Measurements from ENCODE around the gene THAP4. TPM values are rescaled to one million over a fixed set of nuclear protein-coding genes. Genes with fewer than 3 reads are reported as not detected.
"Not testable (repeated sequence)": the region's sequence is repeated elsewhere in the genome, so short reads cannot be mapped to it uniquely, and the experiment has no call there.

THAP4 gene
- polyA plus RNA-seq, 4 donors: 35.4 to 101 (median 71.5) TPM

- Histone ChIP-seq H3K27me3 (ENCODE audit: control insufficient read depth in 3 of 3, insufficient read depth in 3 of 3, low read length in 3 of 3) (no peaks in the 10 kb centered on the region), H3K4me3 (ENCODE audit: low read depth in 1 of 3, low read length in 3 of 3) (no peak overlapping the region), H3K4me1 (ENCODE audit: control insufficient read depth in 3 of 3, insufficient read depth in 2 of 3, low read depth in 1 of 3, low read length in 2 of 3) (no peaks in the 10 kb centered on the region), H3K27ac (ENCODE audit: low read depth in 1 of 3, low read length in 2 of 3) (no peak overlapping the region), H3K9me3 (ENCODE audit: control insufficient read depth in 2 of 2, insufficient read depth in 1 of 2, low read depth in 1 of 2, low read length in 1 of 2) (peaks cover 0 to 3% of the 10 kb centered on the region in 2 donors), H3K36me3 (ENCODE audit: control insufficient read depth in 3 of 3, insufficient read depth in 2 of 3, low read depth in 1 of 3, low read length in 3 of 3) (peaks cover 10 to 71% (median 16%) of the 10 kb centered on the region in 3 donors)
- DNase-seq (no peak), FAIRE-seq (no peak)
- 94 to 97% (median 94%) methylated on average over 16 of the region's 16 CpGs for WGBS, 3 donors
These were observed 43.7 kb downstream of the THAP4 start for GRCh38 chr2:241593271-241593670.

GRCh38 chr2:241592126-241592845, 44.7 kb downstream of the THAP4 start:
- no peak overlapping the region for H3K27ac ChIP-seq (ENCODE audit: low read depth in 1 of 3, low read length in 2 of 3)
- H3K27me3 ChIP-seq (ENCODE audit: control insufficient read depth in 3 of 3, insufficient read depth in 3 of 3, low read length in 3 of 3): no peaks in the 10 kb centered on the region
- H3K9me3 ChIP-seq (ENCODE audit: control insufficient read depth in 2 of 2, insufficient read depth in 1 of 2, low read depth in 1 of 2, low read length in 1 of 2): peaks cover under 1 to 8% of the 10 kb centered on the region in 2 donors
- peaks cover 10 to 67% (median 13%) of the 10 kb centered on the region in 3 donors for H3K36me3 ChIP-seq (ENCODE audit: control insufficient read depth in 3 of 3, insufficient read depth in 2 of 3, low read depth in 1 of 3, low read length in 3 of 3)
- H3K4me3 ChIP-seq (ENCODE audit: low read depth in 1 of 3, low read length in 3 of 3): no peak overlapping the region
- WGBS, 3 donors: 92 to 96% (median 94%) methylated on average over 18 of the region's 18 CpGs
- FAIRE-seq (no peak), DNase-seq (no peak)
- H3K4me1 ChIP-seq (ENCODE audit: control insufficient read depth in 3 of 3, insufficient read depth in 2 of 3, low read depth in 1 of 3, low read length in 2 of 3): no peaks in the 10 kb centered on the region

DNA sequence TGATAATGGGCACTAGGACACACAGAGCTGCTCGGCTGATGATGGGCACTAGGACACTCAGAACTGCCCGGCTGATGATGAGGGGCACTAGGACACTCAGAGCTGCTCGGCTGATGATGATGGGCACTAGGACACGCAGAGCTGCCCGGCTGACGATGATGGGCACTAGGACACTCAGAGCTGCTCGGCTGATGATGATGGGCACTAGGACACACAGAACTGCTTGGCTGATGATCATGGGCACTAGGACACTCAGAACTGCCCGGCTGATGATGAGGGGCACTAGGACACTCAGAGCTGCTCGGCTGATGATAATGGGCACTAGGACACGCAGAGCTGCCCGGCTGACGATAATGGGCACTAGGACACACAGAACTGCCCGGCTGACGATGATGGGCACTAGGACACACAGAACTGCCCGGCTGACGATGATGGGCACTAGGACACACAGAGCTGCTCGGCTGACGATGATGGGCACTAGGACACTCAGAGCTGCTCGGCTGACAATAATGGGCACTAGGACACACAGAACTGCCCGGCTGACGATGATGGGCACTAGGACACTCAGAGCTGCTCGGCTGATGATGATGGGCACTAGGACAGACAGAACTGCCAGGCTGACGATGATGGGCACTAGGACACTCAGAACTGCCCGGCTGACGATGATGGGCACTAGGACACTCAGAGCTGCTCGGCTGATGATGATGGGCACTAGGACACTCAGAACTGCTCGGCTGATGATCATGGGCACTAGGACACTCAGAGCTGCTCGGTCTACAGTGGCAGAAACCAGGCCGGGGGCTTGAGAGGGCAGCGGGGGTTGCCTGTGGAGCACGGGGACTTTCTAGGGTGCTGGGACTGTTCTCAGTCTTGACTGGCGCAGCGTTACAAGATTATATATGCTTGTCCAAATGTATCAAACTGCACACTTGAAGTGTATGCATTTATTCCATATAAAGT, 46.2 kb downstream of the THAP4 start:
- DNase-seq, FAIRE-seq: not testable (repeated sequence)
- 89 to 90% (median 90%) methylated on average over 33 of the region's 33 CpGs for WGBS, 3 donors

GRCh38 chr2:241589863-241590262, 47.1 kb downstream of the THAP4 start:
- not testable (repeated sequence) for FAIRE-seq; H3K27me3 ChIP-seq (ENCODE audit: control insufficient read depth in 3 of 3, insufficient read depth in 3 of 3, low read length in 3 of 3); H3K4me1 ChIP-seq (ENCODE audit: control insufficient read depth in 3 of 3, insufficient read depth in 2 of 3, low read depth in 1 of 3, low read length in 2 of 3); H3K4me3 ChIP-seq (ENCODE audit: low read depth in 1 of 3, low read length in 3 of 3); DNase-seq; H3K27ac ChIP-seq (ENCODE audit: low read depth in 1 of 3, low read length in 2 of 3)
- peaks cover 8 to 64% (median 25%) of the 10 kb centered on the region in 3 donors for H3K36me3 ChIP-seq (ENCODE audit: control insufficient read depth in 3 of 3, insufficient read depth in 2 of 3, low read depth in 1 of 3, low read length in 3 of 3)
- H3K9me3 ChIP-seq (ENCODE audit: control insufficient read depth in 2 of 2, insufficient read depth in 1 of 2, low read depth in 1 of 2, low read length in 1 of 2): peaks cover 3 to 29% of the 10 kb centered on the region in 2 donors
- 81 to 85% (median 82%) methylated on average over 17 of the region's 17 CpGs for WGBS, 3 donors

More for the DNA sequence above, 46.2 kb downstream of the THAP4 start:
- not testable (repeated sequence) for H3K4me3 ChIP-seq (ENCODE audit: low read depth in 1 of 3, low read length in 3 of 3); H3K27ac ChIP-seq (ENCODE audit: low read depth in 1 of 3, low read length in 2 of 3); H3K4me1 ChIP-seq (ENCODE audit: control insufficient read depth in 3 of 3, insufficient read depth in 2 of 3, low read depth in 1 of 3, low read length in 2 of 3); H3K27me3 ChIP-seq (ENCODE audit: control insufficient read depth in 3 of 3, insufficient read depth in 3 of 3, low read length in 3 of 3)
- Histone ChIP-seq H3K9me3 (ENCODE audit: control insufficient read depth in 2 of 2, insufficient read depth in 1 of 2, low read depth in 1 of 2, low read length in 1 of 2) (peaks cover 3 to 20% of the 10 kb centered on the region in 2 donors), H3K36me3 (ENCODE audit: control insufficient read depth in 3 of 3, insufficient read depth in 2 of 3, low read depth in 1 of 3, low read length in 3 of 3) (peaks cover 8 to 64% (median 22%) of the 10 kb centered on the region in 3 donors)

- no peak for FAIRE-seq
- H3K36me3 ChIP-seq (ENCODE audit: control insufficient read depth in 3 of 3, insufficient read depth in 2 of 3, low read depth in 1 of 3, low read length in 3 of 3): peaks cover 3 to 66% (median 26%) of the 10 kb centered on the region in 3 donors
- H3K9me3 ChIP-seq (ENCODE audit: control insufficient read depth in 2 of 2, insufficient read depth in 1 of 2, low read depth in 1 of 2, low read length in 1 of 2): peaks cover 3 to 50% of the 10 kb centered on the region in 2 donors
- no peak overlapping the region for H3K4me3 ChIP-seq (ENCODE audit: low read depth in 1 of 3, low read length in 3 of 3)
- no peaks in the 10 kb centered on the region for H3K27me3 ChIP-seq (ENCODE audit: control insufficient read depth in 3 of 3, insufficient read depth in 3 of 3, low read length in 3 of 3)
- DNase-seq: no peak
- 94 to 96% (median 96%) methylated on average over 2 of the region's 2 CpGs for WGBS, 3 donors
- H3K27ac ChIP-seq (ENCODE audit: low read depth in 1 of 3, low read length in 2 of 3): no peak overlapping the region
- H3K4me1 ChIP-seq (ENCODE audit: control insufficient read depth in 3 of 3, insufficient read depth in 2 of 3, low read depth in 1 of 3, low read length in 2 of 3): no peaks in the 10 kb centered on the region
These were observed 50.2 kb downstream of the THAP4 start for GRCh38 chr2:241586564-241587264.

- H3K4me3 ChIP-seq (ENCODE audit: low read depth in 1 of 3, low read length in 3 of 3): no peak overlapping the region
- DNase-seq: no peak
- H3K27me3 ChIP-seq (ENCODE audit: control insufficient read depth in 3 of 3, insufficient read depth in 3 of 3, low read length in 3 of 3): no peaks in the 10 kb centered on the region
- peaks cover 3 to 58% (median 26%) of the 10 kb centered on the region in 3 donors for H3K36me3 ChIP-seq (ENCODE audit: control insufficient read depth in 3 of 3, insufficient read depth in 2 of 3, low read depth in 1 of 3, low read length in 3 of 3)
- H3K27ac ChIP-seq (ENCODE audit: low read depth in 1 of 3, low read length in 2 of 3): no peak overlapping the region
- peaks cover 3 to 62% of the 10 kb centered on the region in 2 donors for H3K9me3 ChIP-seq (ENCODE audit: control insufficient read depth in 2 of 2, insufficient read depth in 1 of 2, low read depth in 1 of 2, low read length in 1 of 2)
- 88 to 97% (median 93%) methylated on average over 12 of the region's 12 CpGs for WGBS, 3 donors
- H3K4me1 ChIP-seq (ENCODE audit: control insufficient read depth in 3 of 3, insufficient read depth in 2 of 3, low read depth in 1 of 3, low read length in 2 of 3): no peaks in the 10 kb centered on the region
- FAIRE-seq: no peak
These were observed 52.5 kb downstream of the THAP4 start for GRCh38 chr2:241584436-241584835.

DNA sequence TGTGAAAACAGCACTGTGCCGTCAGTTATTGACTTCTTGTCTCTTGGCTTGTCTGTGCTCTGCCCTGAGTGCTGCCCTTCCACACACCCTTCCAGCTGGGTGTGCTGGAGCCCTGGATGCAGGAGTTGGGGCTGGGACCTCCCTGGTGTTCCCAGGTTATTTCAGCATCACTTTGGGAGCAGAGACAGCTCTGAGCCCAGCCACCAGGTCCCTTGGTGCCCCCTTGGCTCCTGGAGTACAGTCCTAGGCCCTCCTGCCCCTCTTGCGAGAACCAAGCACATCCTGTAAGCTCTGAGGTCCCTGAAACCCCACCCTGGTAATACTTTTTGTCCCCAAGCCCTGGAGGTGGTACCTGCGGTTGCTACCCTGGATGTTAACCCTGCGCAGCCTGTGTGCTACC, 54.2 kb downstream of the THAP4 start:
- peaks cover 3 to 55% (median 24%) of the 10 kb centered on the region in 3 donors for H3K36me3 ChIP-seq (ENCODE audit: control insufficient read depth in 3 of 3, insufficient read depth in 2 of 3, low read depth in 1 of 3, low read length in 3 of 3)
- peaks cover 3 to 62% of the 10 kb centered on the region in 2 donors for H3K9me3 ChIP-seq (ENCODE audit: control insufficient read depth in 2 of 2, insufficient read depth in 1 of 2, low read depth in 1 of 2, low read length in 1 of 2)
- H3K27ac ChIP-seq (ENCODE audit: low read depth in 1 of 3, low read length in 2 of 3): no peak overlapping the region
- no peak for FAIRE-seq
- 96 to 100% (median 98%) methylated on average over 4 of the region's 4 CpGs for WGBS, 3 donors
- no peak for DNase-seq
- no peaks in the 10 kb centered on the region for H3K27me3 ChIP-seq (ENCODE audit: control insufficient read depth in 3 of 3, insufficient read depth in 3 of 3, low read length in 3 of 3)
- H3K4me3 ChIP-seq (ENCODE audit: low read depth in 1 of 3, low read length in 3 of 3): no peak overlapping the region
- H3K4me1 ChIP-seq (ENCODE audit: control insufficient read depth in 3 of 3, insufficient read depth in 2 of 3, low read depth in 1 of 3, low read length in 2 of 3): no peaks in the 10 kb centered on the region

DNA sequence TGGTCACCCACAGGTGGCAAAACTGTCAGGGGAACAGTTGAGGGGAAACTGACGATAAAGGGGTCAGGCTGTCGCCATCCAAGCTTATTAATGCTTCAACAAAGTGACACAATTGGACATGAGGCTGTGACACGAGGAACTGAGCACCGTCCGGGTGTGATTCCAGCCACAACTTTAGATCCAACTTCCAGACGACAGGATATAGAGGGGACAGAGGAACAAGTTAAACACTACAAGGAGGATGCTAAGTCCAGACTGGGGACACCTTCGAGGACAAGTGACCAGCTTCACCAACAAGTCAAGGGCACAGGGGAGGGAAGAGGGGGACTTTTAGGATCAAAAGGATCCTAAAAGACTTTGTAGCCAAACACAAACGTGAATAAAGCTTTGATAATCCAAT, 54.6 kb downstream of the THAP4 start:
- DNase-seq (no peak), FAIRE-seq (no peak)
- Histone ChIP-seq H3K27me3 (ENCODE audit: control insufficient read depth in 3 of 3, insufficient read depth in 3 of 3, low read length in 3 of 3) (no peaks in the 10 kb centered on the region), H3K36me3 (ENCODE audit: control insufficient read depth in 3 of 3, insufficient read depth in 2 of 3, low read depth in 1 of 3, low read length in 3 of 3) (peaks cover 3 to 52% (median 24%) of the 10 kb centered on the region in 3 donors), H3K9me3 (ENCODE audit: control insufficient read depth in 2 of 2, insufficient read depth in 1 of 2, low read depth in 1 of 2, low read length in 1 of 2) (peaks cover 3 to 57% of the 10 kb centered on the region in 2 donors), H3K4me1 (ENCODE audit: control insufficient read depth in 3 of 3, insufficient read depth in 2 of 3, low read depth in 1 of 3, low read length in 2 of 3) (no peaks in the 10 kb centered on the region), H3K27ac (ENCODE audit: low read depth in 1 of 3, low read length in 2 of 3) (no peak overlapping the region), H3K4me3 (ENCODE audit: low read depth in 1 of 3, low read length in 3 of 3) (no peak overlapping the region)
- WGBS, 3 donors: 94 to 96% (median 95%) methylated on average over 8 of the region's 8 CpGs
